Measurements from ENCODE around the gene FILIP1L.

GRCh38 chr3:100084100-100084806 is 30.0 kb downstream of the FILIP1L start:
- TF ChIP-seq CTCF (IDR thresholded peaks at IDR 0.05; ENCODE audit: insufficient read depth, low read length, poor library complexity, severe bottlenecking) (no peak), EZH2phosphoT487 (conservative IDR thresholded peaks at IDR 0.05; ENCODE audit: low read length) (no peak)
